Measurements from ENCODE around the gene EPHA5.

- TF ChIP-seq CTCF (IDR thresholded peaks at IDR 0.05) = no peak
- no peak for TF ChIP-seq POLR2A (IDR thresholded peaks at IDR 0.05)
- no peak for TF ChIP-seq POLR2AphosphoS5 (IDR thresholded peaks at IDR 0.05)
- no peak for TF ChIP-seq EP300 (IDR thresholded peaks at IDR 0.05)
These were observed 368.1 kb downstream of the EPHA5 start for GRCh38 chr4:65302145-65302544.
